Smooth muscle cell (in vitro differentiated cells): ENCODE measurements around the gene MAVS. TPM values are rescaled to one million over a fixed set of nuclear protein-coding genes. Genes with fewer than 3 reads are reported as not detected.
"Not testable (repeated sequence)": the region's sequence is repeated elsewhere in the genome, so short reads cannot be mapped to it uniquely, and the experiment has no call there.

ENCODE experiments used
- DNase-seq: peaks from one replicate; lab custom pipeline; 2025; ENCODE audit not compliant: unreplicated experiment; lab: John Stamatoyannopoulos, UW
- H2AFZ ChIP-seq: fragments of 200-600 bp; sonication (generic); 2 replicates; pipeline ENCODE4 v1.6.0; 2016; ENCODE audit warnings: antibody characterized with exemption, low read depth, mild to moderate bottlenecking
- H3F3A ChIP-seq: fragments of 200-600 bp; sonication (generic); 2 replicates; pipeline ENCODE4 v1.6.0; 2017; ENCODE audit warnings: antibody characterized with exemption, low read depth
- H3K27ac ChIP-seq: fragments of 200-600 bp; sonication (generic); 2 replicates; pipeline ENCODE4 v1.5.1; 2016; ENCODE audit warnings: low read depth, mild to moderate bottlenecking
- H3K27me3 ChIP-seq: fragments of 200-600 bp; sonication (generic); 2 replicates; pipeline ENCODE4 v1.6.1; 2016; ENCODE audit warnings: low read depth, mild to moderate bottlenecking
- H3K36me3 ChIP-seq: fragments of 200-600 bp; sonication (generic); 2 replicates; pipeline ENCODE4 v1.5.1; 2016; ENCODE audit warnings: low read depth
- H3K4me1 ChIP-seq: fragments of 200-600 bp; sonication (generic); 2 replicates; pipeline ENCODE4 v1.5.1; 2016; ENCODE audit warnings: low read depth
- H3K4me2 ChIP-seq: fragments of 200-600 bp; sonication (generic); 2 replicates; pipeline ENCODE4 v1.6.0; 2016; ENCODE audit warnings: mild to moderate bottlenecking
- H3K4me3 ChIP-seq: fragments of 200-600 bp; sonication (generic); 2 replicates; pipeline ENCODE4 v1.5.1; 2016; ENCODE audit warnings: mild to moderate bottlenecking
- H3K79me2 ChIP-seq: fragments of 200-600 bp; sonication (generic); 2 replicates; pipeline ENCODE4 v1.6.0; 2016; ENCODE audit warnings: low read depth, mild to moderate bottlenecking
- H3K9ac ChIP-seq: fragments of 200-600 bp; sonication (generic); 2 replicates; pipeline ENCODE4 v1.6.0; 2016; ENCODE audit warnings: low read depth
- H3K9me3 ChIP-seq: fragments of 200-600 bp; sonication (generic); replicated peaks from 2 replicates; pipeline ENCODE4 v1.5.1; 2016; ENCODE audit warnings: low read depth
- H4K20me1 ChIP-seq: fragments of 200-600 bp; sonication (generic); 2 replicates; pipeline ENCODE4 v1.6.0; 2016; ENCODE audit warnings: low read depth
- CTCF ChIP-seq: fragments of 200-600 bp; sonication (generic); IDR thresholded peaks from 2 replicates; pipeline ENCODE4 v1.5.1; 2017; ENCODE audit warnings: borderline replicate concordance, mild to moderate bottlenecking, antibody characterized with exemption; ENCODE audit not compliant: insufficient read depth, poor library complexity, severe bottlenecking
- WGBS: methylation state at CpG from one replicate; pipeline ENCODE4 v1.1.7; 2016; ENCODE audit warnings: low lambda C conversion rate; 5-methylcytosine and 5-hydroxymethylcytosine counted together
- polyA plus RNA-seq: library from polyadenylated mRNA; unstranded; fragments of >200 nt; fragmentation: Nextera tagmentation; extraction: Ambion mirVana; gene quantifications from 2 replicates; pipeline ENCODE4 v1.2.1, GENCODE V29; 2016
- total RNA-seq: library from RNA; depleted of rRNA; stranded (reverse); fragments of >200 nt; gene quantifications from 2 replicates; pipeline ENCODE4 v1.2.3, GENCODE V29; 2014

The MAVS gene
- total and polyA plus RNA-seq, 2 experiments from 2014 or later: 7.8 to 12.5 TPM

DNA sequence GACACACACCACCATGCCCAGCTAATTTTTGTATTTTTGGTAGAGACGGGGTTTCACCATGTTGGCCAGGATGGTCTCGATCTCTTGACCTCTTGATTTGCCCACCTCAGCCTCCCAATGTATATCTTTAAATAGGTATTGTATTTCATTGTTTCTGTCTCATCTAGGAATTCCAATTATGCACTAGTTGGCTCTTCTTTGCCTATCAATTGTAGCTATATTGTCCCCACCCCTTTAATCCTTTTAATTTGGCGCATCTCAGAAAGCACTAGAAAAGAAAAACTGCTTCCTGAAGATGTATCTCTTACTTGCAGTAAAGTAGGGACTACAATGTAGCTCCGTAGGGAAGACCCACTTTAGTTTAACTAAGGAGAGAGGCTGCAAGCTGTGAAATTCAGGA is 10.5 kb upstream of the MAVS start:
- Histone ChIP-seq H3K27ac (no peak overlapping the region), H3K9me3 (no peaks in the 10 kb centered on the region), H3F3A (no peaks in the 10 kb centered on the region), H3K36me3 (no peaks in the 10 kb centered on the region), H3K27me3 (no peaks in the 10 kb centered on the region), H3K4me1 (no peaks in the 10 kb centered on the region), H3K9ac (no peak overlapping the region), H3K79me2 (no peaks in the 10 kb centered on the region), H2AFZ (no peak overlapping the region), H3K4me3 (no peak overlapping the region), H4K20me1 (no peaks in the 10 kb centered on the region), H3K4me2 (no peak overlapping the region)
- no peak for TF ChIP-seq CTCF
- WGBS: 94% methylated on average over 4 of the region's 4 CpGs
- DNase-seq: no peak

GRCh38 chr20:3839328-3839727 is 7.3 kb upstream of the MAVS start:
- Histone ChIP-seq H3K27ac (no peak overlapping the region), H4K20me1 (no peaks in the 10 kb centered on the region), H3K4me3 (no peak overlapping the region), H2AFZ (no peak overlapping the region), H3K79me2 (no peaks in the 10 kb centered on the region), H3K4me2 (no peak overlapping the region), H3K36me3 (no peaks in the 10 kb centered on the region), H3F3A (no peaks in the 10 kb centered on the region), H3K27me3 (no peaks in the 10 kb centered on the region), H3K4me1 (no peaks in the 10 kb centered on the region), H3K9ac (no peak overlapping the region), H3K9me3 (no peaks in the 10 kb centered on the region)
- TF ChIP-seq CTCF: no peak
- DNase-seq: no peak
- WGBS: 80% methylated on average over 3 of the region's 3 CpGs

GRCh38 chr20:3840201-3840600 is 6.4 kb upstream of the MAVS start:
- H3K9me3 ChIP-seq, H3K79me2 ChIP-seq, DNase-seq, H2AFZ ChIP-seq, H3K27ac ChIP-seq, H3K4me1 ChIP-seq, H3F3A ChIP-seq, H3K9ac ChIP-seq, H3K4me2 ChIP-seq, H3K36me3 ChIP-seq, H4K20me1 ChIP-seq, H3K27me3 ChIP-seq, H3K4me3 ChIP-seq: not testable (repeated sequence)
- WGBS: 81% methylated on average over 7 of the region's 7 CpGs

DNA sequence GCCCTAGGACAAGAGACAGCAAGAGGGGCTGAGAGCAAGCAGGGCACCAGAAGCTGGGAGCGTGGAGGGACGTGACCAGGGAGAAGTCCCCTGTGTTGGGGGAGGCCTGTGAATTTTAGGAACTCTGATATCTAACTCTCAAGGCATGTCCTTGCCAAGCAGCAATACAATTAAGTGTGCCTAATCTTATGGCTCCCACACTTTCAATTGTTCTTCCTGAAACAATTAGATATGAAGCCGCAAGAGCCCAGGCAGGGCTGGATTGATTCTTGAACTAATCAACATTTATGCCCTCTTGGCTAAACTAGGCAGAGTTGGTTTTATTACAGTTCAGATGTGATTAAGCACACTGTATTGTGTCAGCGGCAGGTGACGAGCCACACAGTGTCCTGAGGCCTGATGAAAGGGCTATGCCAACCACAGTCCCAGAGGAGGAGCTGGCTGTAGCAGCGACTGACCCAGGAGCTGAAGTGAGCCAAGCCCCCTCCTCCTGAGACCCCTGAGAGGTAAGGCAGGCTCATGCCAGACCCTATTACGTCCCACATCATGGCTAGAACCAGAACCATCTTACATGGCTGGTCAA is 4.2 kb upstream of the MAVS start:
- H3K27me3 ChIP-seq: no peaks in the 10 kb centered on the region
- H3K4me3 ChIP-seq: no peak overlapping the region
- peaks cover 8% of the 10 kb centered on the region for H3K79me2 ChIP-seq
- H2AFZ ChIP-seq: no peak overlapping the region
- DNase-seq: no peak
- WGBS: 93% methylated on average over 7 of the region's 7 CpGs
- peak overlapping the region; percentile 44 for H3K27ac ChIP-seq
- H3K9ac ChIP-seq: no peak overlapping the region
- H3K9me3 ChIP-seq: no peaks in the 10 kb centered on the region
- no peak for TF ChIP-seq CTCF
- H3K4me1 ChIP-seq: peaks cover 3% of the 10 kb centered on the region
- H4K20me1 ChIP-seq: peaks cover under 1% of the 10 kb centered on the region
- no peaks in the 10 kb centered on the region for H3K36me3 ChIP-seq
- no peaks in the 10 kb centered on the region for H3F3A ChIP-seq
- H3K4me2 ChIP-seq: no peak overlapping the region
